ENCODE results near the gene FSIP1. TPM values are rescaled to one million over a fixed set of nuclear protein-coding genes. Genes with fewer than 3 reads are reported as not detected.

FSIP1 gene
- total RNA-seq, 2 donors from 2014 or later, result 0.67 to 1.7 TPM

- Mint-ChIP-seq H3K36me3 (ENCODE audit: low read depth) (peaks cover 4% of the 10 kb centered on the region), H3K27me3 (no peaks in the 10 kb centered on the region), H3K4me1 (peaks cover 11% of the 10 kb centered on the region), H3K27ac (no peak overlapping the region), H3K4me3 (no peak overlapping the region)
- no peak for ATAC-seq
- no peaks in the 10 kb centered on the region for H3K9me3 ChIP-seq (ENCODE audit: control insufficient read depth, low read length, poor library complexity, severe bottlenecking)
- no peak for DNase-seq
Measured at GRCh38 chr15:39597336-39597735, 185.3 kb downstream of the FSIP1 start.

GRCh38 chr15:39596358-39597051 lies 186.1 kb downstream of the FSIP1 start:
- DNase-seq, result no peak
- Mint-ChIP-seq H3K4me3 (no peak overlapping the region), H3K4me1 (peaks cover 11% of the 10 kb centered on the region), H3K27me3 (no peaks in the 10 kb centered on the region), H3K27ac (no peak overlapping the region), H3K36me3 (ENCODE audit: low read depth) (peaks cover 2% of the 10 kb centered on the region)
- ATAC-seq, result no peak
- H3K9me3 ChIP-seq (ENCODE audit: control insufficient read depth, low read length, poor library complexity, severe bottlenecking), result no peaks in the 10 kb centered on the region

GRCh38 chr15:39595338-39596221 lies 187.1 kb downstream of the FSIP1 start:
- DNase-seq, result no peak
- H3K4me1 Mint-ChIP-seq, result peaks cover 12% of the 10 kb centered on the region
- H3K27me3 Mint-ChIP-seq, result no peaks in the 10 kb centered on the region
- H3K36me3 Mint-ChIP-seq (ENCODE audit: low read depth), result peaks cover 6% of the 10 kb centered on the region
- H3K9me3 ChIP-seq (ENCODE audit: control insufficient read depth, low read length, poor library complexity, severe bottlenecking), result no peaks in the 10 kb centered on the region
- no peak for ATAC-seq
- H3K27ac Mint-ChIP-seq, result no peak overlapping the region
- no peak overlapping the region for H3K4me3 Mint-ChIP-seq

- no peaks in the 10 kb centered on the region for H3K9me3 ChIP-seq (ENCODE audit: control insufficient read depth, low read length, poor library complexity, severe bottlenecking)
Measured at GRCh38 chr15:39594446-39595337, 187.9 kb downstream of the FSIP1 start.

GRCh38 chr15:39593656-39594445 lies 188.8 kb downstream of the FSIP1 start:
- H3K27ac Mint-ChIP-seq, result peak overlapping the region; percentile 78
- ATAC-seq, result peak; percentile 78
- peaks cover 6% of the 10 kb centered on the region for H3K36me3 Mint-ChIP-seq (ENCODE audit: low read depth)

More at GRCh38 chr15:39594446-39595337, 187.9 kb downstream of the FSIP1 start:
- Mint-ChIP-seq H3K27ac (peak overlapping the region; percentile 78), H3K4me3 (peak overlapping the region; percentile 78), H3K27me3 (no peaks in the 10 kb centered on the region), H3K4me1 (peaks cover 12% of the 10 kb centered on the region), H3K36me3 (ENCODE audit: low read depth) (peaks cover 6% of the 10 kb centered on the region)
- ATAC-seq (no peak), DNase-seq (no peak)

GRCh38 chr15:39593071-39593655 lies 189.5 kb downstream of the FSIP1 start:
- DNase-seq, result no peak
- H3K36me3 Mint-ChIP-seq (ENCODE audit: low read depth), result peaks cover 6% of the 10 kb centered on the region
- no peak for ATAC-seq
- peaks cover 10% of the 10 kb centered on the region for H3K4me1 Mint-ChIP-seq
- no peaks in the 10 kb centered on the region for H3K27me3 Mint-ChIP-seq
- H3K4me3 Mint-ChIP-seq, result no peak overlapping the region
- H3K9me3 ChIP-seq (ENCODE audit: control insufficient read depth, low read length, poor library complexity, severe bottlenecking), result no peaks in the 10 kb centered on the region
- H3K27ac Mint-ChIP-seq, result no peak overlapping the region

More at GRCh38 chr15:39593656-39594445, 188.8 kb downstream of the FSIP1 start:
- Mint-ChIP-seq H3K4me1 (peaks cover 10% of the 10 kb centered on the region), H3K27me3 (no peaks in the 10 kb centered on the region), H3K4me3 (peak overlapping the region; percentile 78)
- H3K9me3 ChIP-seq (ENCODE audit: control insufficient read depth, low read length, poor library complexity, severe bottlenecking), result no peaks in the 10 kb centered on the region
- peak in 1 of 3 donors; percentile 19 for DNase-seq

GRCh38 chr15:39592500-39592899 lies 190.1 kb downstream of the FSIP1 start:
- no peak overlapping the region for H3K4me3 Mint-ChIP-seq
- H3K9me3 ChIP-seq (ENCODE audit: control insufficient read depth, low read length, poor library complexity, severe bottlenecking), result no peaks in the 10 kb centered on the region
- peaks cover 8% of the 10 kb centered on the region for H3K4me1 Mint-ChIP-seq
- ATAC-seq (no peak), DNase-seq (no peak)
- no peaks in the 10 kb centered on the region for H3K27me3 Mint-ChIP-seq
- peaks cover 4% of the 10 kb centered on the region for H3K36me3 Mint-ChIP-seq (ENCODE audit: low read depth)
- H3K27ac Mint-ChIP-seq, result no peak overlapping the region

GRCh38 chr15:39591896-39592315 lies 190.7 kb downstream of the FSIP1 start:
- no peaks in the 10 kb centered on the region for H3K27me3 Mint-ChIP-seq
- H3K27ac Mint-ChIP-seq, result no peak overlapping the region
- DNase-seq, result no peak
- H3K36me3 Mint-ChIP-seq (ENCODE audit: low read depth), result peaks cover 4% of the 10 kb centered on the region
- no peaks in the 10 kb centered on the region for H3K9me3 ChIP-seq (ENCODE audit: control insufficient read depth, low read length, poor library complexity, severe bottlenecking)
- no peak for ATAC-seq
- H3K4me1 Mint-ChIP-seq, result peaks cover 8% of the 10 kb centered on the region
- no peak overlapping the region for H3K4me3 Mint-ChIP-seq

GRCh38 chr15:39591141-39591895 lies 191.3 kb downstream of the FSIP1 start:
- no peaks in the 10 kb centered on the region for H3K9me3 ChIP-seq (ENCODE audit: control insufficient read depth, low read length, poor library complexity, severe bottlenecking)
- peaks cover 8% of the 10 kb centered on the region for H3K4me1 Mint-ChIP-seq
- DNase-seq (no peak), ATAC-seq (no peak)
- H3K27ac Mint-ChIP-seq, result no peak overlapping the region
- H3K4me3 Mint-ChIP-seq, result no peak overlapping the region
- peaks cover 4% of the 10 kb centered on the region for H3K36me3 Mint-ChIP-seq (ENCODE audit: low read depth)
- no peaks in the 10 kb centered on the region for H3K27me3 Mint-ChIP-seq

- H3K36me3 Mint-ChIP-seq (ENCODE audit: low read depth), result peaks cover 6% of the 10 kb centered on the region
- H3K4me1 Mint-ChIP-seq, result peaks cover 16% of the 10 kb centered on the region
- ATAC-seq, result no peak
Measured at GRCh38 chr15:39589815-39590644, 192.6 kb downstream of the FSIP1 start.

More at GRCh38 chr15:39589815-39590644, 192.6 kb downstream of the FSIP1 start:
- Mint-ChIP-seq H3K27ac (no peak overlapping the region), H3K27me3 (no peaks in the 10 kb centered on the region), H3K4me3 (no peak overlapping the region)
- no peaks in the 10 kb centered on the region for H3K9me3 ChIP-seq (ENCODE audit: control insufficient read depth, low read length, poor library complexity, severe bottlenecking)
- DNase-seq, result no peak
